VCaP (cell line): Measurements from ENCODE around the gene PSD4.

Experiments used
- H3K27ac ChIP-seq: fragments of 450-650 bp; 2 replicates; pipeline ENCODE4 v1.5.1; 2017
- TF ChIP-seq, protein P1 (sequence below): fragments of 450-650 bp; conservative IDR thresholded peaks from 2 replicates; pipeline ENCODE4 v1.5.1; 2017; ENCODE audit warnings: mild to moderate bottlenecking, moderate library complexity

Gene PSD4

DNA sequence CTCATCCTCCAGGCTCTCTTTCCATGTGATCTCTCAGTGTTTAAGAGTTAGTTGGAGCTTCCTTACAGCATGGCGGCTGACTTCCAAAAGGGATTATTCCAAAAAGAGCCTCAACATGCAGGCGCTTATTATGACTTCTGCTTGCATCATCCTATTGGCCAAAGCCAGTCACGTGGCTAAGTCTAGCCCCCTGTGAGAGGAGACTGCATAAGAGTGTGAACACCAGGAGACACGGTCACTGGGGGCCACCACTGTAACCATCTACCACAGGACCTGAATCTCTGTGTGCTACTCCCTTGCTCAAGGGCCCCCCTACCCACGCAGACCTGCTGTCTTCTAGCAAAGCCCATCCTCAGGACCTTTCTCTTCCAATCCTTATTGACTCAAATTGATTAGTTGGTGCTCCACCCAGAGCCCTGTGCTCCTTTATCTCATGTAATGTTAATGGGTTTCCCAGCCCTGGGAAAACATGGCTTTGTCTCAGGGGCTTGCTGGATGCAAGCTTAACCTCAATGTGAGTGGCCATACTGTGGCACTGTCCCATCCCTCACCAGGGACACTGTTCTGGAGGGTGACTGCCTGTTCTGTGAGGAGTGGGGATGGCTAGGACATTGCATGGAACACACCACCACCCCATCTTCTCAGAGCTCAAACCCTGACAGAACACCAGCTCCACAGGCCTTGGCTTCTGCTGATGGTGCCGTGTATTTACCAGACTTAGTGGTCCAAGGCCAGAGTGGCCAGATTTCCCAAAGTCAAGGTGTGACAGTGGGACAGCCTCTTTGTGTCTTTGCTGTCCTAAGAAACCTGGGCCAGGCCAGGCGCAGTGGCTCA is 42.2 kb upstream of the PSD4 start:
- no peak overlapping the region for H3K27ac ChIP-seq
- TF ChIP-seq, protein P1, sequence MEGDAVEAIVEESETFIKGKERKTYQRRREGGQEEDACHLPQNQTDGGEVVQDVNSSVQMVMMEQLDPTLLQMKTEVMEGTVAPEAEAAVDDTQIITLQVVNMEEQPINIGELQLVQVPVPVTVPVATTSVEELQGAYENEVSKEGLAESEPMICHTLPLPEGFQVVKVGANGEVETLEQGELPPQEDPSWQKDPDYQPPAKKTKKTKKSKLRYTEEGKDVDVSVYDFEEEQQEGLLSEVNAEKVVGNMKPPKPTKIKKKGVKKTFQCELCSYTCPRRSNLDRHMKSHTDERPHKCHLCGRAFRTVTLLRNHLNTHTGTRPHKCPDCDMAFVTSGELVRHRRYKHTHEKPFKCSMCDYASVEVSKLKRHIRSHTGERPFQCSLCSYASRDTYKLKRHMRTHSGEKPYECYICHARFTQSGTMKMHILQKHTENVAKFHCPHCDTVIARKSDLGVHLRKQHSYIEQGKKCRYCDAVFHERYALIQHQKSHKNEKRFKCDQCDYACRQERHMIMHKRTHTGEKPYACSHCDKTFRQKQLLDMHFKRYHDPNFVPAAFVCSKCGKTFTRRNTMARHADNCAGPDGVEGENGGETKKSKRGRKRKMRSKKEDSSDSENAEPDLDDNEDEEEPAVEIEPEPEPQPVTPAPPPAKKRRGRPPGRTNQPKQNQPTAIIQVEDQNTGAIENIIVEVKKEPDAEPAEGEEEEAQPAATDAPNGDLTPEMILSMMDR, result no peak

DNA sequence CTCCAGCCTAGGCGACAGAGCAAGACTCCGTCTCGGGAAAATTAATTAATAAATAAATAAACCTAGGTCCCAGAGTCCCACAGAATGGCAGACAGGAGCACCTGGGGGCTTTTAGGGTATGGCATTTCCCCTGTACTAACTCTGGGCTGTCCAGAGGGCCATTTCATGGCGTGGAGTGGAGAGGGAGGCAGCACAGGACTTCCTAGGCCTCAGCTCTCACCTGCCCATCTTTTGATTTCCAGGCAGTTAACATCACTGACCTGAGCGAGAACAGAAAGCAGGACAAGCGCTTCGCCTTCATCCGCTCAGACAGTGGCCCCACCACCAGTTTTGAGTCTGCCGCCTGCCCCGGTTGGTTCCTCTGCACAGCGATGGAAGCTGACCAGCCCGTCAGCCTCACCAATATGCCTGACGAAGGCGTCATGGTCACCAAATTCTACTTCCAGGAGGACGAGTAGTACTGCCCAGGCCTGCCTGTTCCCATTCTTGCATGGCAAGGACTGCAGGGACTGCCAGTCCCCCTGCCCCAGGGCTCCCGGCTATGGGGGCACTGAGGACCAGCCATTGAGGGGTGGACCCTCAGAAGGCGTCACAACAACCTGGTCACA is 41.3 kb upstream of the PSD4 start:
- TF ChIP-seq, protein P1, result no peak
- H3K27ac ChIP-seq, result no peak overlapping the region

DNA sequence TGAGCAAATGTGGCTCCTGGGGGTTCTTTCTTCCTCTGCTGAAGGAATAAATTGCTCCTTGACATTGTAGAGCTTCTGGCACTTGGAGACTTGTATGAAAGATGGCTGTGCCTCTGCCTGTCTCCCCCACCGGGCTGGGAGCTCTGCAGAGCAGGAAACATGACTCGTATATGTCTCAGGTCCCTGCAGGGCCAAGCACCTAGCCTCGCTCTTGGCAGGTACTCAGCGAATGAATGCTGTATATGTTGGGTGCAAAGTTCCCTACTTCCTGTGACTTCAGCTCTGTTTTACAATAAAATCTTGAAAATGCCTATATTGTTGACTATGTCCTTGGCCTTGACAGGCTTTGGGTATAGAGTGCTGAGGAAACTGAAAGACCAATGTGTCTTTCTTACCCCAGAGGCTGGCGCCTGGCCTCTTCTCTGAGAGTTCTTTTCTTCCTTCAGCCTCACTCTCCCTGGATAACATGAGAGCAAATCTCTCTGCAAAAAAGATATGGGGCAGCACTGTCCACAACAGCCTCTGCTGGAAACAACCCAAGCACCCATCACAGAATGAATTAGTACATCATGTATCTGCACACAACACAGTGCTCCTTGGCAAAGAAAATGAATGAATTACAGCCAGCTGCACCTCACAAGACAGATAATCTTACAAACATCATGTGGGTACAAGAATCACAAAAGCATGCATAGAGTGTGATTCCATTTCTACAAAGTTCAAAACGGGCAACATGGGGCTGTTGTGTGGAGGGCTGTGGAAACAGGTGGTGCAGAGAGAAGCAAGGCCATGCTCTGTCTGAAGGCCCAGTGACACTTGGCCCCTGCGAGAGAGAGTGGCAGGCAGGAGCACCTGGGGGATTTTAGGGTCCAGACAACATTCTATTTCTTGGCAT is 39.8 kb upstream of the PSD4 start:
- TF ChIP-seq, protein P1, result no peak
- H3K27ac ChIP-seq, result no peak overlapping the region

DNA sequence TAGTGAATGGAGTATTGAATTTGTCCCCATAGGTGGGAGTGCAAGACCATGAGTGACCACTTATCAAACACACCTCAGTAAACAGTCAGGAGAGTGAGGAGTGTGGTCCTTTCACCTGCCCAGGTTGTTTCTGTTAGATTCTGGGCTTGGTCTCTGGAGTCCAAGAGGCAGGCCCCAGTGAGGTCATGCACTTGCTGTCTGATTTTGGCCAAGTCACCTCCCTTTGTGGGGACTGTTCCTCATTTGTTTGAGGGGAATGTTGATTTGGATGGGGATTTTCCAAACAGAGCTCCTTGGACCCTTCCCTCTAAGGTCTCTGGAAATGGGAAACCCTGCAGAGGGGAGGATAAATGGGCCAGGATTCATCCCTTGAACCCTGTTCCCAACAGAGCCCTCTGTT is 39.1 kb upstream of the PSD4 start:
- TF ChIP-seq, protein P1, result no peak
- no peak overlapping the region for H3K27ac ChIP-seq

DNA sequence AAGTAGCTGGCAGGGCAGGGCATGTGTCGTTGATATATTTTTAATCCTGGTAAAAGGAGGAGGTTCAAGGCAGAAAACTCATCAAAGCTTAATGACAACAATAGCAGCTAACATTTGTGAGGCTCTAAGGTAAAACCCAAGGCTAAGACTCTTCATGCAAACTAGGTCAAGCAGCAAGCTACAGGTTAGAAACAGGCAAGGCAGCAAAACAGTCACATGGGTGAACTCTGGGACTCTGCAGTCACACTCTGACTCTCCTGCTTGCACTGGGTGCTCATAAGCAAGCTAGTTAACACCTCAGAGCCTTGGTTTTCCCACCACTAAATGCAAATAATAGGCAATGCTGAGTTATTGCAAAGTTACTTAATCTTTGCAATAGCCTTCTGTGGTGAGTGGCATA is 38.5 kb upstream of the PSD4 start:
- no peak overlapping the region for H3K27ac ChIP-seq
- TF ChIP-seq, protein P1, result no peak

DNA sequence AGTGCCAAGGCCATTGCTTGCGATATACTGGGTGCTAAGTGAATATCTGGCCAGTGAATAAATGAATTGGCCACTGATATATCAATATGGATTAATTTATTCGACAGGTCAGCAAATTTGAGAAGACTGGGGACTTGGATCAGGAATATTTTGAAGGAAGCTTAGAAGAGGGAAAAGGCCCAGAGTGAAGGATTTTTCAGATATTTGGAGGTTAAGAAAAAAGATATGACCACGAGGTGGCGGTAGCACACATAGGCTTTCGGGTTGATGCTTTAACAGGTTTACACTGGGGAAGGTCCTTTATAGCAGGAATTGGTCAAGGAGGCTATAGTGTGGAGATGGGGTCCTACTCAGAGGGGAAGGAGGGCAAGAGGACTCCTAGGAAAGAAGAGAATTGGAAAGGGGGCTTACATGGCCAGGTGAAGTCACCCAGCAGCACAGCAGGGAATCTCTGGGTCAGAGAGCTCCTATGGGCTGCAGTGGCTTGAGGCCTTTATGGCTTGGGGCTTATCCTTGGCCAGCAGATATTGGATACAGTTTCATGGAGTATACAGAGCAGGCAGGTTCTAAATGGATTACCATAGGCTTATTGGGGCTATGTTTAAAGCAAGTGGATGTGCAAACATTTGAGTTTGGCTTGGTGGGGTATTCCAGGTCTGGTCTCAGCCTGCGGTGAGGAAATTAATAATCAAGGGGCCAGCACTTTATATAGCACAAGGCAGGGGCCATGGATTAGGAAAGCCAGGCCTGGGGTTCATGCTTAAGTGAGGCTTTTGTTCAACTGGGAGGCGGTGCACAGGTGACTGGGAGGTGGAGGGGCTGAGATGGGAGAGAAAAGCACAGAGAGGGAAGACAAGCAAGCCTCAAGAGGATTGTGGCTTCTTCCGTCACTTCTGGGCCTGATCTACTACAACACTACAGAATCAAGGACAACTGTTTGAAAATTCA is 36.7 kb upstream of the PSD4 start:
- H3K27ac ChIP-seq, result no peak overlapping the region
- TF ChIP-seq, protein P1, result peak; percentile 82
